ENCODE data around the gene TCF7L2.

Gene TCF7L2

DNA sequence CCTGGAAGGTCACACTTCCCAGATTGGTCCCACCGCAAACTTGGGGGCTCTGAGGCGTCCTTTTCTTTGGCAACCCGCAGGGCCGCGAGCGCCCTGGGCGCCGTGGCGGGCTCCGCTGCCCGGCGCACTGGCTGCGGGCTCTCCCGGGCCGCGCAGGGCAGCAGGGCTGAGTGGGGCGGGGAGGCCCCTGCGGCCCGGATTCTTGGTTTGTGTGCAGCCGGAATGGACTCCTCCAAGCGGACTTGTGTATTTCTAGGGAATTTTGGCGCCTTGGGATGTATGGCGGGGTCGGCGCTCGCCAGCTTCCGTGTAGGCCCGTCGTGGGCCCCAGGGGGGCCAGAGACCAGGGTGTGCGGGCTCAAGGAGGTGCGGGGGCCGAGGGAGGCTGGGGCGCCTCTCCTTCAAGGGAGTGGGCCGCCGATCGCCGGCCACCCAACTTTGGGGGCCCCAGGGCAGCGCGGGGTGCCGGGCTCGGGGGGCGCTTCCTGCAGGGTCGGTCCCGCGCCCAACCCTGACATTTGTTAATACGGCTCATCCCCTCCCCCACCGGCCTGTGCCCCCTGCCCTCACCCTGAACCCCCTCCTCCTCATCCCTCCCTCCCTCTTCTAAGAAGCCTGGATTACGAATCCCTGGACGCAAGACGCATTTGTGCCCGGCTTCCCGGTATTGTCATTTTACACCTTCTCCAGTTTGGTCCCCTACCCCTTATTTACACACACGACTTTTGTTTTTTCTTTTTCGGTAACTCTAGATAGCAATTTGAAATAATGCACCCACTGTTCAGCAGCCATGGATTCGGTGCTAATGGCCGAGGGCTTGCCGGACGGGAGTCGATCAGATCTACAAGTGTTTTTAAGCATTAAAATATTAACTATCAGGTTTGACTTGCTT lies 2.5 kb downstream of the TCF7L2 start:
- no peak overlapping the region for H3K27ac Mint-ChIP-seq
- no peaks in the 10 kb centered on the region for H3K36me3 Mint-ChIP-seq (ENCODE audit: low read depth)
- no peak for DNase-seq (ENCODE audit: low spot score)
- H3K4me1 Mint-ChIP-seq (ENCODE audit: low read depth), result peaks cover 19% of the 10 kb centered on the region
- H3K9me3 Mint-ChIP-seq, result no peaks in the 10 kb centered on the region
- peak overlapping the region; percentile 91 for H3K4me3 Mint-ChIP-seq
- H3K27me3 Mint-ChIP-seq (ENCODE audit: low read depth), result peaks cover 84% of the 10 kb centered on the region

DNA sequence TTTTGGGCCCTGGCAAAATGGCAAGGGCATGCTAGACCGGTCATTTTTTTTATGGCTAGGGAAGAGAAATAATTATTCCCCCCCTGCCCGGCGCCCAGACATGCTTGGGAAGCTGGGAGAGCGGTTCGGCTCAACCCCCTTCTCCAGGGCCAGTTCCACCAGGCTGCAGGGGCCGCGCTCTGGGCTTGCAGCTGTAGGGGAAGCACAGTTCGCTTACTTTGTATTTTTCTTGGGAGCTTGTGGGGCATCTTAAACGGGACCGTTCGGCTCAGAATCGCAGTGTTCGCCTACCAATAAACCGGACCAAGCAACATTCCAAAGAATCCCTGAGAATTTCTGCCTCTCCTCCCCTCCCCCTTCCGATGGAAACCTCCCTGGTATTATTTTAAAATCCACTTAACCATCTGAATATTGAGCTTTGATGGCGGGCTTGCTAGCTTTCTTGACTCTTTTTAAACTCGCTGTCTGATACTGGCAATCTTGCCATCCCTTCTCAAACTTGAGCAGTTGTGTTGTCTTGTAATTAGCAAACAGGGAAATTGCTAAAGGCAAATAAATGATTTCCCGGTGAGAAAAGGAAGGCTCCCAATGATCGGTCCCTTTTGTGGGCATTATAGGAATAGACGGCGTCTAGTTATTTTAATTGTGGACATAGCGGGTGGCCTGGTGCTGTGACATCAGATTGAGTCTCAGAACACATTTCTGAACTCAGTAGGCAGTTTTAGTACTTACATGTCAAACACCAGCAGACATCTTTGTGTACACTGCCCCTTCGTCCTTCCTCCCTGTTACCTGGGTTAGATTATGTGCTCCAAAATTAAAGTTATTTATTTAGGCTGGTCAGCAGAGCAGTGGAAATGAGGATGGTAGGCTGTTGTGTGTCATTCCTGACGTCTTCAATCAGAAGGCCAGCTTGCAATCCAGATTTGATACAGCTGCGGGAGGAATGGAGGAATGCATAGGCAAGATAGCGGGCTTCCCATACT lies 3.4 kb downstream of the TCF7L2 start:
- Mint-ChIP-seq H3K36me3 (ENCODE audit: low read depth) (no peaks in the 10 kb centered on the region), H3K9me3 (no peaks in the 10 kb centered on the region), H3K27me3 (ENCODE audit: low read depth) (peaks cover 83% of the 10 kb centered on the region), H3K27ac (no peak overlapping the region), H3K4me1 (ENCODE audit: low read depth) (peaks cover 19% of the 10 kb centered on the region), H3K4me3 (no peak overlapping the region)
- DNase-seq (ENCODE audit: low spot score), result no peak

DNA sequence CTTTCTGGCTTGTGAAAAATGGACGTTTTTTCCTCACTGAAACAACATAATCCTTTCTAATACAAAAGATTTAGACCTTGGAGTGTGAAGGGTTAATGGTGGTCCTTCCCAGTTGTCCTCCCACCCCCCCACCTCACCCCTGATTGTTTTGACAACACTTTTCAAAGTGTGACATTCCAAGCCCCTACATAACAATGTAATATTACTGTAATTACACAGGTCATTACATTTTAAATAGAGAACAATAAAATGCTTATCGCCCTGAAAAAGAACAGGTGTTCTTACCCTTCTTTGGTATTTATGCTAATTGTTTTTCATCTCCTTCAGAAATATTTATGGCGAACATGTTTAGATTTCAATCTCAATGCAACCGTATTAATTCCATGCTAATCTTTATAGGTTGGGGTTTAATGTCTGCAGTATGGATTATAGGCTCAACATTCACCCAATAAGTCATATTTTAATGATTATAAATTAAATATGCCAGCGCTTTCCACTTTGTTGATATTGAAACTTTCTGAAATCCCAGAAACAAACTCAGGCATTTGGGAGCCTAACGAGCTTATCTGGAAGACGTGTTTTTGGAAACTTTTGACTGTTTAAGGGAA lies 5.0 kb downstream of the TCF7L2 start:
- Mint-ChIP-seq H3K4me3 (no peak overlapping the region), H3K27me3 (ENCODE audit: low read depth) (peaks cover 84% of the 10 kb centered on the region), H3K4me1 (ENCODE audit: low read depth) (peaks cover 13% of the 10 kb centered on the region), H3K27ac (no peak overlapping the region), H3K9me3 (no peaks in the 10 kb centered on the region), H3K36me3 (ENCODE audit: low read depth) (no peaks in the 10 kb centered on the region)
- DNase-seq (ENCODE audit: low spot score), result no peak

DNA sequence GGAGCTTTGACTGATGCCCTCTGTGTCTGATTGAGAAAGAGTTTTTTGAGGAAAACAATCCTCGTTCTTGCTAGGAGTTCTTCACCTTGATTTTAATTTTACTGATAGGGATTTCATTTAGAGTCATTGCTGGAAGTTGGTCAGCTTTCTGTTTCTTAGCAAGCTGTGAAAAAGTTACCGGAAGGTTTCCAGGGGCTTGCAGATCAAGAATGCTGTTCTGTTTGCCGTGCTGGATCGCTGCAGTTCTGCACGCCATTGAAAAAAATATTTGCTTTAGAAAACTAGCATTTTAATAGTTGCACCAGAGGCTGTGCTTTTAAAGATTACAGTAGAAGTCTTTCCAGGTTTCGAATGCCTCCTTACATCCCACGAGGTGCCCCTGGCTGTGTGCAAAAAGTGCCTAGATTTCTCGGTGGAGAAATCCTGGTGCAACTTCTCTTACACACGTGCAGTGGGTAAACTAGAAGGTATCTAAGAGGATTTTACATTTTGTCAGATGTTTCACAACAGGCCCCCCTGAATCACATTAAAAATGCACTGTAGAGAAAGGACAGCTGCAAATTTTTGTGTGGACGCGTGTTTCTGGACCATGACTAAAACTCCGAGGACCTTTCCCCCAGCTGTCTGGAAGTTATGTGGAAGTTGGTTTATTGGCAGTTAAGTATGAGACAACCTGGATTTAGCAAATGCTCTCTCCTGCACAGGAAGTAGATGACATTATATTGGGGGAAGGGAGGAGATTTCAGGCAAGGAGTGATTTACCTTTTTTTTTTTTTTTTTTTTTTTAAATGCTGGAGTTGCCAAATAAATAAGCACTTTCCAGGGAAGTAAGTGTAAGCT lies 5.8 kb downstream of the TCF7L2 start:
- Mint-ChIP-seq H3K4me3 (no peak overlapping the region), H3K27ac (no peak overlapping the region), H3K36me3 (ENCODE audit: low read depth) (no peaks in the 10 kb centered on the region), H3K27me3 (ENCODE audit: low read depth) (peaks cover 82% of the 10 kb centered on the region), H3K9me3 (no peaks in the 10 kb centered on the region), H3K4me1 (ENCODE audit: low read depth) (peaks cover 7% of the 10 kb centered on the region)
- no peak for DNase-seq (ENCODE audit: low spot score)

DNA sequence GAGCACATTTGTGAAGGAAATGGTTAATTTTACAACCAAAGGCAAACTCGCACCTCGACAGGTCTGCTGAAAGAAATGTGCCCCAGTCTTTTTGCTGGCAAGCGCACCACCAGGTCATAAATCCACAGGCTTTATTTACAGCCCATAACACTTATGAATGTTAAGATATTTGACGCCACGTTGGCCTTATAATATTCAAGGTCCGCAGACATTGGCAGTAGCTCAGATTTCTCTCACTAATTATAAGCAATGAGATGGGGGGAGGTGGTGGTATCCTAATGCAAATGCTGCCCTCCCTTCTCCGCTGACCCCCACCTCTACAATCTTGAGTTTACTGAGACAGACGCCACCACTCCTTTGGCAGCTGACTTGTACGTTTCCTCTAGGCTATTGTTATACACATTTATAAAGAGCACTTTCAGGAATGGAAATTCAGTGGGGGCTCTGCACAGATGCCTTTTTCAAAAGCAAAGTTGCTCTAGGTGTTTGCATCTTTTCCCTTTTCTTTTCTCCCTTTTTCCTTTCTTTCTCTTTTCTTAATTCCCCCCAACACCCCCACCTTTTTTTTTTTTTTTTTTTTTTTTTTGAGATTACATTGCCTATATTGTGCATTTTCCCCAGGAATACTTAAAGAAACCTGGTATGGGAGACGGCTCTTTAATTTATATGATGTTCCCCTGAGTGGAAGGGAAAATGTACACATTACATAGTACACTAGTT lies 6.7 kb downstream of the TCF7L2 start:
- Mint-ChIP-seq H3K4me3 (no peak overlapping the region), H3K27ac (no peak overlapping the region), H3K9me3 (no peaks in the 10 kb centered on the region), H3K27me3 (ENCODE audit: low read depth) (peaks cover 85% of the 10 kb centered on the region), H3K4me1 (ENCODE audit: low read depth) (peaks cover 4% of the 10 kb centered on the region), H3K36me3 (ENCODE audit: low read depth) (no peaks in the 10 kb centered on the region)
- no peak for DNase-seq (ENCODE audit: low spot score)

DNA sequence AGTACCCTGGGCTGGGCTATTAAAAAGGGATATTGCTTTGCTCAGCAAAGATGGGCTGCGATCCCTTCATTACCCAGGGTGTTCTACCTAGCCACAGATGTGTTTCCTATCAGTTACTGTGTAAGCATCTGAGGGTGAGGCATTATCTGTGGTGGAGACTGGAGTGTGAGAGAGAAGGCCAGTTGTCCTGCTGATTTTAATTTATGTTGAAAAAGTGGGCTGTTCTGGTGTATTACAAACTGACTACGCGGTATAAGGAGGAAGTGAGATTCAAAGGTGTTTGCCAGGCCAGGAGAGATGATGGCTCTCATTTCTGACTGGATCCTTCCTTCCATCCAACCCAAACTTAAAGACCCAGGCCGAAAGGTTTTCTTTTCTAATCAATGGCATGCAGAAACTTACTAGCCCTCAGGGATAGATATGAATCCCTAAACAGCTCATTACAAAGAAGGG lies 7.6 kb downstream of the TCF7L2 start:
- H3K27me3 Mint-ChIP-seq (ENCODE audit: low read depth), result peaks cover 87% of the 10 kb centered on the region
- no peak for DNase-seq (ENCODE audit: low spot score)
- peaks cover 1% of the 10 kb centered on the region for H3K4me1 Mint-ChIP-seq (ENCODE audit: low read depth)
- H3K27ac Mint-ChIP-seq, result no peak overlapping the region
- H3K36me3 Mint-ChIP-seq (ENCODE audit: low read depth), result no peaks in the 10 kb centered on the region
- H3K9me3 Mint-ChIP-seq, result no peaks in the 10 kb centered on the region
- no peak overlapping the region for H3K4me3 Mint-ChIP-seq

DNA sequence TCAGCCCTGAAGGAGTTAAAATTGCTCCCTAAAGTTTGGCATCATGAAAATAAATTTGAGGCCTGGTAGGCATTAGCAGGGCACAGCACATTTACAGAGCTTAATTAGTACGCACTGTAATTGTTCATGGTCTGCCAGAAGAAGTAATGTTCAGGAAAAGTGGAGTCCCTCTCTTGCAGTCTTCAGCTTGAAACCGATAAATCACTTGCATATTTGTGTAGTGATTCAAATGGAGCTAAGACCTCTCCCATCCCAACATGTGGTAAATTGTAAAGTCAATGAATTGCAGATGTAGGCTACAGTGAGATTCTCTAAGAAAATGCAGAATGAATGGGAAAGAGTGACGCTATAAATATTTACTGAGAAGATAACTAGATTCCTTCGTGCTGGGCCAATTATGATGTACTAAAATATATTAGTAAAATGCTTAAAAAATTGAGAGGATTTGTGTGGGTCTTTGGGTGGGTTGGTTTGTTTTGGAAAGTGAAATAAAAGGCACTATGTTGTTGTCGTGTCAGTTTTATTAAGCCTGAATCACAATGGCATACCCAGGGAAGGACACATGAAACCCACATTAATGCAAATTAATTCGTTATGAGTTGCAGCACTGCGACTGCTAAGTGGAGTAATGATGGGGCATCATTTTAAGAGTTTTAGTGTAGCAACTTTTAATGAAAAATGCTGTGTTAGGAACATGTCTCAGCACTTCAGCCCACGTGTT lies 8.4 kb downstream of the TCF7L2 start:
- H3K27ac Mint-ChIP-seq, result no peak overlapping the region
- no peaks in the 10 kb centered on the region for H3K9me3 Mint-ChIP-seq
- H3K27me3 Mint-ChIP-seq (ENCODE audit: low read depth), result peaks cover 82% of the 10 kb centered on the region
- no peaks in the 10 kb centered on the region for H3K36me3 Mint-ChIP-seq (ENCODE audit: low read depth)
- H3K4me1 Mint-ChIP-seq (ENCODE audit: low read depth), result no peaks in the 10 kb centered on the region
- no peak for DNase-seq (ENCODE audit: low spot score)
- H3K4me3 Mint-ChIP-seq, result no peak overlapping the region

DNA sequence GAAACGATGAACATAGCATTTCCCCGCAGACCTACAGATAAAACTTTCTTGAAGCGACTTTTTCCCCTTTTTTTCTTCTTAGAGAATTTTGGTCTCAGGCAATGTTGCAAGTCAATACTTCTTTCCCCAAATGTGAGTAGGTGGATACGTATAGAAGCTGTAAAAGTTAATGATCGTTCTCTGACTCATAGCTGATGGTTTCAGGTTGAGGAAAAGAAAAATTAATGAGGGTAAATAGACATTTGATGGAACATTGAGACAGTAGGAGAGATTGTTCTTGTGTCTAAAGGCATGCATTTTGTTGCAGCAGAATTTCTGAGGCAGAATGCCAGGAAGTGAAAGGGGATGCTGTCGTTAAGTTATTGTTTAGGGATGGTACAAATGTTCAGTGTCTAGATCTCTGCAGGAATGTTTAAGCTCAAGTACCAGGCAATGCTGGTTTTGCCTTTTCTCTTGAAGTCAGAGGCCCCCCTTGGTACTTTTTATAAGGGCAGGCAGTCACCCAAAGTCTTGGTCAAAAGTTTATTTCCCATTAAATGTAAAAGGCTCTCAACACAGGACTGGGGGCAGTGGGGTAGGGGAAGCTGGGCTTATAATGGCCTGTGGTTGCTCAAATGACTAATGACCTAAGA lies 9.3 kb downstream of the TCF7L2 start:
- Mint-ChIP-seq H3K4me3 (no peak overlapping the region), H3K27me3 (ENCODE audit: low read depth) (peaks cover 81% of the 10 kb centered on the region), H3K9me3 (no peaks in the 10 kb centered on the region), H3K27ac (no peak overlapping the region), H3K4me1 (ENCODE audit: low read depth) (no peaks in the 10 kb centered on the region), H3K36me3 (ENCODE audit: low read depth) (no peaks in the 10 kb centered on the region)
- no peak for DNase-seq (ENCODE audit: low spot score)

DNA sequence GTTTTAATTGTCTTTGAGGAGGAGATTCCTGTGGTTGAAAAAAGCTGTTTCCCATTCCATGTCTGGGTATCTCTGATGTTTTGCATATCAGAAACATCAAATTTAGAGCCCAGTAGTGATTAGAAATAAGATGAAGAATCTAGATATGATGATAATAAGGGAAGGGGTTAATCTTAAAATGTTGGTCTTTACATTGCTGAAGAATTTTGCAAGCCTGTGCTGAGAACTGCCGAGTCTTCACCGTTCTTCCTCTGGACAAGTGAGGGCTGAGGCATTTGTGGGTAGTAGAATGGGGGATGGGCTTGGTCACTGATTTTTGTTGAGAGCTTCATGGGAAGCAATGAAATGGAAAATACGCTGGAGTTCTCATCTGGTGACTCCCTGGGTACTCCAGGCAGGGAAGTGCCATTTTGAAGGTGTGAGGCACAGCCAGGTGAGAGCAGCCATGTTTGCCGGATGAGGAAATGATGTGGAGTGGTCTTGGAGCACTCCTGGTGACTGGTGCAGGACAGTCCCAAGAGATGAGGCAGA lies 10.2 kb downstream of the TCF7L2 start:
- Mint-ChIP-seq H3K27me3 (ENCODE audit: low read depth) (peaks cover 77% of the 10 kb centered on the region), H3K36me3 (ENCODE audit: low read depth) (no peaks in the 10 kb centered on the region), H3K9me3 (no peaks in the 10 kb centered on the region), H3K4me3 (no peak overlapping the region), H3K27ac (no peak overlapping the region), H3K4me1 (ENCODE audit: low read depth) (no peaks in the 10 kb centered on the region)
- DNase-seq (ENCODE audit: low spot score), result no peak

DNA sequence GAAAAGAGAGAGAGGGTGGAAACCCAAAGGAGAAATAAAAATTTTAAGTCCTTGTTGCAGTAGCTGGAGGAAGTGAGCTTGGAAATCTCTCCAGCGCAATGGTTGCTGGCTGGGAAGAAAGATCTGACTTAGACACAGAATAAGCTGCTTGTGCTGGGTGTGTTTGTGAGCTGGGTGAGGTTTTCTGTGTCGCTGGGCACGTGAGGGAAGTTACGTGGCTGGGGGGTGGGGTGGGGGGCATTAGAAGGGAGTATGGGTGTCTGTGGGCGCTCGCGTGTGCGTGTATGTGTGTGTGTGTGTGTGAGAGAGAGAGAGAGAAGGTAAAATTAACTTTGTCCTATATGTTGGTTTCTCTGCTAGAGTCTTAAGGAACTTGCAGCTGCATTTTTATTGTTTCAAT lies 11.6 kb downstream of the TCF7L2 start:
- Mint-ChIP-seq H3K4me3 (no peak overlapping the region), H3K4me1 (ENCODE audit: low read depth) (no peaks in the 10 kb centered on the region), H3K9me3 (no peaks in the 10 kb centered on the region), H3K27me3 (ENCODE audit: low read depth) (peaks cover 72% of the 10 kb centered on the region), H3K36me3 (ENCODE audit: low read depth) (no peaks in the 10 kb centered on the region), H3K27ac (no peak overlapping the region)
- no peak for DNase-seq (ENCODE audit: low spot score)

DNA sequence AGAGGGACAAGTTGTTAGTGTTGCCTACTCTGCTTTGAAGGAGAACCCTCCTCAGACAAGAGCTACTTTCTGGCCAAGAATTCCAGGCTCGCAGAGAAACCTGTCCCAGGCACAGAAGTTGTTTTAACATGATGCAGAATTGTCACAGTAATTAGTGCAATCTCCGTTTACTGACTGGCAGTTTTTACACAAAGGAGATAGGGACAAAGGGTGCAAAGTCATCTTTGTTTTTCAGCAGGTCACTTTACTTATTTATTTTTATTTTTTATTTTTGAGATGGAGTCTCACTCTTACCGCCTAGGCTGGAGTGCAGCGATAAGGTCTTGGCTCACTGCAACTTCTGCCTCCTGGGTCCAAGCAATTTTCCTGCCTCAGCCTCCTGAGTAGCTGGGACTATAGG lies 12.3 kb downstream of the TCF7L2 start:
- Mint-ChIP-seq H3K27me3 (ENCODE audit: low read depth) (peaks cover 69% of the 10 kb centered on the region), H3K4me1 (ENCODE audit: low read depth) (no peaks in the 10 kb centered on the region), H3K36me3 (ENCODE audit: low read depth) (no peaks in the 10 kb centered on the region), H3K27ac (no peak overlapping the region), H3K9me3 (no peaks in the 10 kb centered on the region), H3K4me3 (no peak overlapping the region)
- DNase-seq (ENCODE audit: low spot score), result no peak

DNA sequence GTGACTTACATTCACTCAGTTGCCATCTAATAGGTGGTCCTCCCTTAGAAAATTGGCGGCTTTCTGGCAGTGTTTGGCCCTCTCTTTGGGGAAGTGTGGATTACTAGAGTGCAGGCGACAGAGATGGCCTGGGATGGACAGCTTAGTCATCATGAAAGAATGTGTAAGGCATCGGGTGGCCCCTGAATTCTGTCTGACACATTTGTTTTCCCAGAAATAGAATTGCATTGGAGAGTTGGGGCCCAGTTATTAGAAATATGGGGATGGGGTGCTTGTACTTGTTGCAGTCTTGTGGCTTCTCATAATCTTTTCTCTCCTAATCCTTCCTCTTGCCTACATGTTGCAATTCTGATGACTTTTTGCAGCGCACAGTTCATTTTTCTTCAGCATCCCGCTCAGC lies 13.8 kb downstream of the TCF7L2 start:
- no peak for DNase-seq (ENCODE audit: low spot score)
- Mint-ChIP-seq H3K4me3 (no peak overlapping the region), H3K36me3 (ENCODE audit: low read depth) (no peaks in the 10 kb centered on the region), H3K4me1 (ENCODE audit: low read depth) (no peaks in the 10 kb centered on the region), H3K27me3 (ENCODE audit: low read depth) (peaks cover 56% of the 10 kb centered on the region), H3K9me3 (no peaks in the 10 kb centered on the region), H3K27ac (no peak overlapping the region)

All from T-helper 2 cell treated with Interferon-gamma antibody and Interleukin-4, amounts not matched to agents 5 μg/mL and 100 μg/mL, for 36 hours (primary cell).